ENCODE results near the gene HEMGN.
"Not testable (repeated sequence)": the region's sequence is repeated elsewhere in the genome, so short reads cannot be mapped to it uniquely, and the experiment has no call there.

Gene HEMGN

DNA sequence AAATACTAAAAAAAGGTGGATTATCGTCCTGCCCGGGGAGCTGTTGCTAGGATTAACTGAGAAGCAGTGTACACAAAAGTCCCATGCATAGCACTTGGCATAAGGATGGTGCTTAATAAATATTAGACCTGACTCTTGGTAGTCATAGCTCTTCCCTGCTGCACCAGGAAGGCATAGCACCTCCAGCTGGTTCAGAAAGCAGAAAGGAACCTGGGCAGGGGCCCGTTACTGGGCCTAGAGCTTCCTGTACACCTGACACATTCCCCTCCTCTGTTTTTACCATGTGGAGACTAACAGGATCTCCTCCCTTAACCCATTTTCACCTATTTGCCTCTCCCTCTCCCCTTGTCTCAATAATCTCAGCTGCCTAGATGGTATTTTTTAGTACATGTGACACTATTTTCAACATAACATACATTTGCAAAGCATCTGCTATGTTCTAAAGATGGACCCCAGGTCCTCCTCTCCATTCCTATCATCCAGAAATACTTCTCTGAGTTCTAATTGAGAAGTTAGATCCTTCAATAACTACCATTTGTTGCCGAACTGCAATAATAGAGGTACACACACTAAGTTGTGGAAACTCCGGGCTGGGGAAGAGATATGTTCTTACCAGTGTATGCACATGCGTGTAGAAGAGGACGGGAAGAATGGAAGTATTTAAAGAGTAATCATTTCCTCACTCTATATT, 42.0 kb upstream of the HEMGN start:
- Histone ChIP-seq H3K4me3 (ENCODE audit: low read depth, low read length) (no peak overlapping the region), H3K27me3 (ENCODE audit: control insufficient read depth, insufficient read depth, low read length) (peaks cover 75% of the 10 kb centered on the region), H3K9me3 (ENCODE audit: control insufficient read depth, insufficient read depth, low read length) (no peaks in the 10 kb centered on the region), H3K4me1 (ENCODE audit: control insufficient read depth, insufficient read depth, low read length) (no peaks in the 10 kb centered on the region), H3K36me3 (ENCODE audit: control insufficient read depth, insufficient read depth, low read length) (no peaks in the 10 kb centered on the region), H3K9ac (ENCODE audit: low read depth, low read length) (no peak overlapping the region)

DNA sequence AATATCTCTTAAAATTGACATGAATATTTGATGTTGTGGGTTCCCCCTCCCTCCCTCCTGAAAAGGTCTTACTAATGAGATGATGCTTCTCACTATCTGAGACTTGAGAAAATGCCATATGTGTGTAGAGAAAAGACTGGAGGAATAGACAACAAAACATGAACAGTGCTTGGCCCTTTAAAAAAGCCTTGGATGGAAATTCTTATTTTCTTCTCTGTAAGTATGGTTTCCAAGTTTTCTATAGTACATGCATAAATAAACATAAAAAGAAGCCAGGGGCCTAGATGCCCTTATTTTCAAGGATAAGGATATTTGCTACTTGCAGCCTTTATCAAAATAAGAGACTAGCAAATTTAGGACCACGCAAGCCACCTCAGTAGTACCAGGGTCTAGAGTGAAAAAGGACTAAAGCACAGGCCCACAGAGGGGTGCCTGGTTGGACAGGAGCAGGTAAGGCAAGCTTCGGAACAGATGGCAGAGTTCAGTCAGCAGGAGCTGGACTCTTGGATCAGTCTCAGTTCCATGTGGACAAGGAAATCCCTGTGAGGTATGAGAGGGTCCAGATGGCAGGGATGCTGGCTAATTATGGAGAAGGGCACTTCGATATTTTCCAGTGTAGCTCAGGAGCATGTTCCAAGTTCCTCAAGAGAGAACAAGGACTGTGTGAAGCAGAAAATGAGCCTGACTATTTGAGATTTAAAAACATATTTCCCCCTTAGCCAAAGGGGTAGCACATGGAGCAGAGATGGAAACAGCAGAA, 40.6 kb upstream of the HEMGN start:
- Histone ChIP-seq H3K27me3 (ENCODE audit: control insufficient read depth, insufficient read depth, low read length) (peaks cover 81% of the 10 kb centered on the region), H3K9me3 (ENCODE audit: control insufficient read depth, insufficient read depth, low read length) (no peaks in the 10 kb centered on the region), H3K4me3 (ENCODE audit: low read depth, low read length) (peak overlapping the region; percentile 7), H3K36me3 (ENCODE audit: control insufficient read depth, insufficient read depth, low read length) (no peaks in the 10 kb centered on the region), H3K9ac (ENCODE audit: low read depth, low read length) (no peak overlapping the region), H3K4me1 (ENCODE audit: control insufficient read depth, insufficient read depth, low read length) (no peaks in the 10 kb centered on the region)

- peaks cover 87% of the 10 kb centered on the region for H3K27me3 ChIP-seq (ENCODE audit: control insufficient read depth, insufficient read depth, low read length)
- not testable (repeated sequence) for H3K36me3 ChIP-seq (ENCODE audit: control insufficient read depth, insufficient read depth, low read length); H3K9me3 ChIP-seq (ENCODE audit: control insufficient read depth, insufficient read depth, low read length); H3K4me1 ChIP-seq (ENCODE audit: control insufficient read depth, insufficient read depth, low read length); H3K4me3 ChIP-seq (ENCODE audit: low read depth, low read length); H3K9ac ChIP-seq (ENCODE audit: low read depth, low read length)
Measured at GRCh38 chr9:97976633-97977032, 38.7 kb upstream of the HEMGN start.

DNA sequence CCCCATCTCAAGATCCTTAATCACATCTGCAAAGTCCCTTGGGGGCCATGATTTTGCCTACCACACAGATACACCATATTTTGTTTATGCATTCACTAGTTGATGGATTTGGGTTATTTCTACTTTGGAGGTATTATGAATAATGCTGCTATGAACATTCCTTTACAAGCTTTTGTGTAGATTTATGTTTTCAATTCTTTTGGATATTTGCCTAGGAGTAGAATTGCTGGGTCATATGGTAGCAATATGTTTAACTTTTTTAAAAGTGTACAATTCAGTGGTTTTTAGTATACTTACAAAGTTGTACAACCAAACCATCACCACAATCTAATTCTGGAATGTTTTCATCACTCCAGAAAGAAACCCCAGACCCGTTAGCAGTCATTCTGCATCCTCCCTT, 37.4 kb upstream of the HEMGN start:
- no peak overlapping the region for H3K9ac ChIP-seq (ENCODE audit: low read depth, low read length)
- no peaks in the 10 kb centered on the region for H3K36me3 ChIP-seq (ENCODE audit: control insufficient read depth, insufficient read depth, low read length)
- peaks cover 78% of the 10 kb centered on the region for H3K27me3 ChIP-seq (ENCODE audit: control insufficient read depth, insufficient read depth, low read length)
- H3K4me1 ChIP-seq (ENCODE audit: control insufficient read depth, insufficient read depth, low read length): no peaks in the 10 kb centered on the region
- H3K4me3 ChIP-seq (ENCODE audit: low read depth, low read length): no peak overlapping the region
- no peaks in the 10 kb centered on the region for H3K9me3 ChIP-seq (ENCODE audit: control insufficient read depth, insufficient read depth, low read length)

DNA sequence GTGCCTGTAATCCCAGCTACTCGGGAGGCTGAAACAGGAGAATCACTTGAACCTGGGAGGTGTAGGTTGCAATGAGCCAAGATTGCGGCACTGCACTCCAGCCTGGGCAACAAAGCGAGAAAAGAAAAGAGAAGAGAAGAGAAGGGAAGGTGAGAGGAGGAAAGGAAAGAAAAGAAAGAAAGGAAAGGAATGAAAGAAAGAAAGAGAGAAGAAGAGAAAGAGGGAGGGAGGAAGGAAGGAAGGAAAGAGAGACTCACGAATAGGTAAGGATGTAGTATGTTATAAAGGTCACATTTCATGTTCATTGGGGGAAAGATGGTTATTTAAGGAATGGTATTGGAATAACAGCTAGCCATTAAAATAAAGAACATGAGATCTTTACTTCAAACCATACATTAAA, 34.8 kb upstream of the HEMGN start:
- Histone ChIP-seq H3K4me1 (ENCODE audit: control insufficient read depth, insufficient read depth, low read length) (no peaks in the 10 kb centered on the region), H3K9me3 (ENCODE audit: control insufficient read depth, insufficient read depth, low read length) (no peaks in the 10 kb centered on the region), H3K27me3 (ENCODE audit: control insufficient read depth, insufficient read depth, low read length) (peaks cover 59% of the 10 kb centered on the region), H3K4me3 (ENCODE audit: low read depth, low read length) (no peak overlapping the region), H3K36me3 (ENCODE audit: control insufficient read depth, insufficient read depth, low read length) (no peaks in the 10 kb centered on the region), H3K9ac (ENCODE audit: low read depth, low read length) (no peak overlapping the region)

GRCh38 chr9:97970165-97970564, 32.2 kb upstream of the HEMGN start:
- Histone ChIP-seq H3K27me3 (ENCODE audit: control insufficient read depth, insufficient read depth, low read length) (peaks cover 46% of the 10 kb centered on the region), H3K36me3 (ENCODE audit: control insufficient read depth, insufficient read depth, low read length) (no peaks in the 10 kb centered on the region), H3K4me3 (ENCODE audit: low read depth, low read length) (no peak overlapping the region), H3K9ac (ENCODE audit: low read depth, low read length) (no peak overlapping the region), H3K9me3 (ENCODE audit: control insufficient read depth, insufficient read depth, low read length) (no peaks in the 10 kb centered on the region), H3K4me1 (ENCODE audit: control insufficient read depth, insufficient read depth, low read length) (no peaks in the 10 kb centered on the region)

DNA sequence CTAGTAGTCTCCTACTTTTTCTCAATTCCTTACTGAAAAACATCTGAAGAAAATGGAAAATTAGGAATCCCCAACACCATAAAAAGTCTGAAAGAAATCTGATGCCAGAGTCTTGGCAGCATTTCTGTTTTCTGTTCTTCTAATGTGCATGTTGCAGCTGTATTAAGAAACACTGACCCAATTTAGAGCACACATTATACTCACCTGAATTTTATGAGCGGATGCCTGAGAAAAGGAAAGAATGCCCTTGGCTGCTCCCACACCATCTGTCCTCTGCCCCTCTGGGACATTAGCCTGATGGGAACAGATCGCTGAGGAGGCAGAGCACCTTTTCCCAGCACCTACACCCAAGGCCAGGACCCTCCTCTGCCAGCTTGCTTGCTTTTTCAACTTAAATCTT, 31.0 kb upstream of the HEMGN start:
- no peaks in the 10 kb centered on the region for H3K9me3 ChIP-seq (ENCODE audit: control insufficient read depth, insufficient read depth, low read length)
- no peak overlapping the region for H3K9ac ChIP-seq (ENCODE audit: low read depth, low read length)
- no peak overlapping the region for H3K4me3 ChIP-seq (ENCODE audit: low read depth, low read length)
- no peaks in the 10 kb centered on the region for H3K4me1 ChIP-seq (ENCODE audit: control insufficient read depth, insufficient read depth, low read length)
- H3K27me3 ChIP-seq (ENCODE audit: control insufficient read depth, insufficient read depth, low read length): peaks cover 46% of the 10 kb centered on the region
- H3K36me3 ChIP-seq (ENCODE audit: control insufficient read depth, insufficient read depth, low read length): no peaks in the 10 kb centered on the region

DNA sequence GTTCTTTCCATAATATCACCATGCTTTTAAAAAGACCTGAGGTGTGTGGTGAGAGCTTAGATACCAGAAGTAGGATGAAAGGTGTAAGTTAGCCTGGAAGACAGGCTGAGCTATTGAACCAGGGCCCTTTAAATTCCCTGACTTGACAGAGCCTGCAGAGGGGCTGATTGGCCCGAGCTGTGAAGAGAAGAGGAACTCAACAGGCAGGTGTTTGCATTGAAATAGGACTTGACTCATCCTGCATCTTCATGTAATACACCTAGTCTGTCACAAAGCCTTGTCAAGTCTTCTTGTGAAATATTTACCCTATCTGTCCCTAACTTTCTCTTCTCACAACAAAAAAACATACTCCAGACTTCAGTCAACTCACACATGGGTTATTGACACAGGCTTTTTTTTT, 28.5 kb upstream of the HEMGN start:
- Histone ChIP-seq H3K4me3 (ENCODE audit: low read depth, low read length) (no peak overlapping the region), H3K9ac (ENCODE audit: low read depth, low read length) (no peak overlapping the region), H3K36me3 (ENCODE audit: control insufficient read depth, insufficient read depth, low read length) (no peaks in the 10 kb centered on the region), H3K27me3 (ENCODE audit: control insufficient read depth, insufficient read depth, low read length) (peaks cover 31% of the 10 kb centered on the region), H3K4me1 (ENCODE audit: control insufficient read depth, insufficient read depth, low read length) (no peaks in the 10 kb centered on the region), H3K9me3 (ENCODE audit: control insufficient read depth, insufficient read depth, low read length) (no peaks in the 10 kb centered on the region)

DNA sequence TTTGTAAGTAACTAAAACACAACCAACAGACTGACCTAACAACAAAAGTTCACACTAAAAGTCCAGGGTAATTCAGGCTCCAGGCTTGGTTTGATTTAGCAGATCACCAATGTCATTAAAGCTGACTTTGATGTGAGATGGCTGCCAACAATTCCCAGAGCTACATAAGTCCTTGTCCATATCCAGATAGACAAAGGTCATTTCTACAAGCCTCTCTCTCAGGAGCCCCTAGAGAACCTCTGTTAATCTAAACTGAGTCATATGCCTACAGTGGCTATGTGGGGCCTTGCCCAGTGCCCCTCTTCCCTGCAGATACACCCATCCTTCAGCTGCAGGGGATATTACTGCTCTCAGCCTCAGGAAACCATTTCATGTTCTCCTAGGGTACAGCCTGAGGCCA, 26.9 kb upstream of the HEMGN start:
- Histone ChIP-seq H3K9ac (ENCODE audit: low read depth, low read length) (no peak overlapping the region), H3K4me3 (ENCODE audit: low read depth, low read length) (no peak overlapping the region), H3K27me3 (ENCODE audit: control insufficient read depth, insufficient read depth, low read length) (peaks cover 31% of the 10 kb centered on the region), H3K36me3 (ENCODE audit: control insufficient read depth, insufficient read depth, low read length) (no peaks in the 10 kb centered on the region), H3K4me1 (ENCODE audit: control insufficient read depth, insufficient read depth, low read length) (no peaks in the 10 kb centered on the region), H3K9me3 (ENCODE audit: control insufficient read depth, insufficient read depth, low read length) (no peaks in the 10 kb centered on the region)

- Histone ChIP-seq H3K9me3 (ENCODE audit: control insufficient read depth, insufficient read depth, low read length) (no peaks in the 10 kb centered on the region), H3K27me3 (ENCODE audit: control insufficient read depth, insufficient read depth, low read length) (peaks cover 34% of the 10 kb centered on the region), H3K36me3 (ENCODE audit: control insufficient read depth, insufficient read depth, low read length) (no peaks in the 10 kb centered on the region), H3K4me3 (ENCODE audit: low read depth, low read length) (no peak overlapping the region), H3K9ac (ENCODE audit: low read depth, low read length) (no peak overlapping the region), H3K4me1 (ENCODE audit: control insufficient read depth, insufficient read depth, low read length) (no peaks in the 10 kb centered on the region)
Measured at GRCh38 chr9:97963232-97963631, 25.3 kb upstream of the HEMGN start.

- H3K27me3 ChIP-seq (ENCODE audit: control insufficient read depth, insufficient read depth, low read length): peaks cover 30% of the 10 kb centered on the region
- no peak overlapping the region for H3K9ac ChIP-seq (ENCODE audit: low read depth, low read length)
- H3K36me3 ChIP-seq (ENCODE audit: control insufficient read depth, insufficient read depth, low read length): no peaks in the 10 kb centered on the region
- no peak overlapping the region for H3K4me3 ChIP-seq (ENCODE audit: low read depth, low read length)
- no peaks in the 10 kb centered on the region for H3K9me3 ChIP-seq (ENCODE audit: control insufficient read depth, insufficient read depth, low read length)
- no peaks in the 10 kb centered on the region for H3K4me1 ChIP-seq (ENCODE audit: control insufficient read depth, insufficient read depth, low read length)
Measured at GRCh38 chr9:97962575-97962974, 24.6 kb upstream of the HEMGN start.

DNA sequence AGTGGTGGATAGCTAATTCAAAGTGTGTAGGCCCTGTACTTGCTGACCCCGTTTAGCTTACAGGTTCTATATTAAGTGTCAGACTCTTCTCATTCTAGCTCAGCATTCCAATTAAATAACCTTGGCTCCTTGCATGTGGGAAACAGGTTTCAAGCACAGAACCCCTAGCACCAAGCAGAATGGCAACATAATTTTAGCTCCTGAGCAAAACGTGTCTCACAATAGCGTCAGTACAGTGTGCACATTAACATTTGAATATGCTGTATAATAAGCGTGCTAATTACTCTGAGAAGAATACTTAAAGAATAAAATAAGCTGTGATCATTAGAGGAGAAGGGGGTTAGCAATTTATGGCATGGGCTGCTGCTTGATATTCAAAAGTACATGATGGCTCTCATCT, 24.2 kb upstream of the HEMGN start:
- Histone ChIP-seq H3K9me3 (ENCODE audit: control insufficient read depth, insufficient read depth, low read length) (no peaks in the 10 kb centered on the region), H3K9ac (ENCODE audit: low read depth, low read length) (no peak overlapping the region), H3K4me1 (ENCODE audit: control insufficient read depth, insufficient read depth, low read length) (no peaks in the 10 kb centered on the region), H3K36me3 (ENCODE audit: control insufficient read depth, insufficient read depth, low read length) (no peaks in the 10 kb centered on the region), H3K4me3 (ENCODE audit: low read depth, low read length) (no peak overlapping the region), H3K27me3 (ENCODE audit: control insufficient read depth, insufficient read depth, low read length) (peaks cover 30% of the 10 kb centered on the region)
